ENCODE results near the gene ANKS1B. TPM values are rescaled to one million over a fixed set of nuclear protein-coding genes. Genes with fewer than 3 reads are reported as not detected.

The ANKS1B gene
- total and polyA plus RNA-seq, 2 of the 4 experiments (the other 2 are of a cell fraction), result 0.17 to 0.18 TPM

DNA sequence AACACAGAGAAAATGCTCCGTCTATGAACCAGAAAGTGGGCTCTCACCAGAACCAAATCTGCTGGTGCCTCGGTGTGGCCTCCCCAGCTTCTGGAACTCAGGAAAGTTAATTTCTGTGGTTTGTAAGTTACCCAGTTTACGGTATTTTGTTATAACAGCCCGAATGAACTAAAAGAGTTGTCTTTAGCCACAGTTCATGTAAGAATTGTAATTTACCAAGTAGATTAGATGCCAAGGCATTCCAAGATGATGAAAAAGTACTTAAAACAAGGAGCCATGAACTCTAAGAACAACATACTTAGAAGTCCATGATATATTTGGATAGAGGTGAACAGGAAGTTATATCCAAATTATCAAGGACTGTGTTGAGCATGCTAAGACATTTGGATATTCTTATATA is 597.1 kb downstream of the ANKS1B start:
- H3K18ac ChIP-seq (ENCODE audit: low read depth, low read length), result no peak overlapping the region
- H3K4me1 ChIP-seq (ENCODE audit: control insufficient read depth, insufficient read depth, low read length), result no peaks in the 10 kb centered on the region
- no peak overlapping the region for H3K56ac ChIP-seq (ENCODE audit: extremely low read depth, insufficient read depth, low read length)
- H3K4me2 ChIP-seq (ENCODE audit: low read depth, low read length), result no peak overlapping the region
- H3K23ac ChIP-seq (ENCODE audit: low read depth, low read length), result no peak overlapping the region
- no peak overlapping the region for H2AK9ac ChIP-seq (replicated peaks; ENCODE audit: low read depth, low read length, poor library complexity)
- H2BK5ac ChIP-seq (ENCODE audit: low read depth, low read length, poor library complexity, severe bottlenecking), result no peak overlapping the region
- no peak overlapping the region for H4K5ac ChIP-seq (ENCODE audit: low read depth, low read length)
- no peaks in the 10 kb centered on the region for H3K79me1 ChIP-seq (ENCODE audit: low read depth in 1 of 2, low read length in 2 of 2)
- ATAC-seq (ENCODE audit: low read depth) (no peak), DNase-seq (no peak)
- no peaks in the 10 kb centered on the region for H3K9me1 ChIP-seq (ENCODE audit: insufficient read depth, low read length)
- no peaks in the 10 kb centered on the region for H3K27me3 ChIP-seq (ENCODE audit: control insufficient read depth, insufficient read depth, low read length)
- no peak overlapping the region for H3K14ac ChIP-seq (replicated peaks; ENCODE audit: low read depth, low read length)
- in situ Hi-C loops (cut with MboI; ENCODE audit: low sequenced_read_pairs), result no loop called here
- H3K4ac ChIP-seq (ENCODE audit: low read depth, low read length), result no peak overlapping the region
- H3K9ac ChIP-seq (ENCODE audit: low read depth, low read length), result no peak overlapping the region
- H2BK20ac ChIP-seq (ENCODE audit: low read depth, low read length), result no peak overlapping the region
- H2AFZ ChIP-seq (replicated peaks; ENCODE audit: low read length, poor library complexity), result no peak overlapping the region
- no peak overlapping the region for H4K8ac ChIP-seq (ENCODE audit: low read depth in 2 of 2, low read length in 2 of 2)
- no peak overlapping the region for H4K91ac ChIP-seq (ENCODE audit: insufficient read depth, low read depth, low read length)
- no peak overlapping the region for H3K27ac ChIP-seq (ENCODE audit: insufficient read depth, low read length)
- no peaks in the 10 kb centered on the region for H3K36me3 ChIP-seq (ENCODE audit: control insufficient read depth, insufficient read depth, low read length)
- TF ChIP-seq, protein P1, sequence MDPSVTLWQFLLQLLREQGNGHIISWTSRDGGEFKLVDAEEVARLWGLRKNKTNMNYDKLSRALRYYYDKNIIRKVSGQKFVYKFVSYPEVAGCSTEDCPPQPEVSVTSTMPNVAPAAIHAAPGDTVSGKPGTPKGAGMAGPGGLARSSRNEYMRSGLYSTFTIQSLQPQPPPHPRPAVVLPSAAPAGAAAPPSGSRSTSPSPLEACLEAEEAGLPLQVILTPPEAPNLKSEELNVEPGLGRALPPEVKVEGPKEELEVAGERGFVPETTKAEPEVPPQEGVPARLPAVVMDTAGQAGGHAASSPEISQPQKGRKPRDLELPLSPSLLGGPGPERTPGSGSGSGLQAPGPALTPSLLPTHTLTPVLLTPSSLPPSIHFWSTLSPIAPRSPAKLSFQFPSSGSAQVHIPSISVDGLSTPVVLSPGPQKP (IDR thresholded peaks at IDR 0.05; ENCODE audit: borderline replicate concordance, low read depth, low read length), result no peak
- TF ChIP-seq RAD21 (IDR thresholded peaks at IDR 0.05; ENCODE audit: low read length), result no peak
- no peaks in the 10 kb centered on the region for H4K20me1 ChIP-seq (ENCODE audit: insufficient read depth, low read length)
- ChIA-PET POLR2A (ENCODE audit: unreplicated experiment) (no interaction called here), CTCF (interaction anchor here (1.0 kb wide), 2 partner anchors 232 to 272 kb away, joined by 3 read pairs; no protein-coding TSS in a partner anchor)
- dilution Hi-C loops (cut with HindIII; ENCODE audit: low sequenced_read_pairs, unreplicated experiment), result no loop called here
- H2BK15ac ChIP-seq (ENCODE audit: low read depth, low read length), result no peak overlapping the region
- H2AK5ac ChIP-seq (ENCODE audit: low read depth, low read length), result no peak overlapping the region
- H3K9me3 ChIP-seq (ENCODE audit: control insufficient read depth, insufficient read depth, low read length), result peaks cover 4% of the 10 kb centered on the region
- no CpG with 5 or more reads among the region's 4 CpGs for WGBS, 2 experiments (ENCODE audit: extremely low coverage in 2 of 2, insufficient read length in 1 of 2)
- no peak overlapping the region for H2BK120ac ChIP-seq (ENCODE audit: low read depth, low read length)
- no TSS peak for BruUV-seq (replicated peaks)
- intact Hi-C loops (cut with micrococcal nuclease), result no loop called here
- H3K4me3 ChIP-seq (ENCODE audit: insufficient read depth, low read depth, low read length), result no peak overlapping the region

All from IMR-90 (cell line).